Measurements from ENCODE around the gene ANKFN1.

Gene ANKFN1

GRCh38 chr17:56452461-56452860 is 299.2 kb downstream of the ANKFN1 start:
- no peak overlapping the region for H3K4me3 ChIP-seq (ENCODE audit: low read depth, low read length)
- no peak for TF ChIP-seq CTCF (conservative IDR thresholded peaks at IDR 0.05; ENCODE audit: low read depth, low read length)
- DNase-seq (ENCODE audit: low read depth), result no peak

GRCh38 chr17:56457501-56457900 is 304.2 kb downstream of the ANKFN1 start:
- no peak overlapping the region for H3K4me3 ChIP-seq (ENCODE audit: low read depth, low read length)
- TF ChIP-seq CTCF (conservative IDR thresholded peaks at IDR 0.05; ENCODE audit: low read depth, low read length), result no peak
- no peak for DNase-seq (ENCODE audit: low read depth)

GRCh38 chr17:56465886-56466285 is 312.6 kb downstream of the ANKFN1 start:
- TF ChIP-seq CTCF (conservative IDR thresholded peaks at IDR 0.05; ENCODE audit: low read depth, low read length), result no peak
- H3K4me3 ChIP-seq (ENCODE audit: low read depth, low read length), result no peak overlapping the region
- DNase-seq (ENCODE audit: low read depth), result no peak

- no peak overlapping the region for H3K4me3 ChIP-seq (ENCODE audit: low read depth, low read length)
- DNase-seq (ENCODE audit: low read depth), result no peak
- TF ChIP-seq CTCF (conservative IDR thresholded peaks at IDR 0.05; ENCODE audit: low read depth, low read length), result no peak
These were observed 315.6 kb downstream of the ANKFN1 start for GRCh38 chr17:56468840-56469239.

- no peak for TF ChIP-seq CTCF (conservative IDR thresholded peaks at IDR 0.05; ENCODE audit: low read depth, low read length)
These were observed 318.4 kb downstream of the ANKFN1 start for GRCh38 chr17:56471696-56472095.

GRCh38 chr17:56475116-56475515 is 321.8 kb downstream of the ANKFN1 start:
- TF ChIP-seq CTCF (conservative IDR thresholded peaks at IDR 0.05; ENCODE audit: low read depth, low read length), result no peak
- no peak overlapping the region for H3K4me3 ChIP-seq (ENCODE audit: low read depth, low read length)
- no peak for DNase-seq (ENCODE audit: low read depth)

More at GRCh38 chr17:56471696-56472095, 318.4 kb downstream of the ANKFN1 start:
- DNase-seq (ENCODE audit: low read depth), result no peak
- H3K4me3 ChIP-seq (ENCODE audit: low read depth, low read length), result no peak overlapping the region

- no peak overlapping the region for H3K4me3 ChIP-seq (ENCODE audit: low read depth, low read length)
- DNase-seq (ENCODE audit: low read depth), result peak; percentile 41
- TF ChIP-seq CTCF (conservative IDR thresholded peaks at IDR 0.05; ENCODE audit: low read depth, low read length), result peak; percentile 51
These were observed 325.7 kb downstream of the ANKFN1 start for GRCh38 chr17:56478836-56479447.
